HL-60/S4 treated with retinoic acid at 250 ng/mL for 4 days and 3 days (cell line): ENCODE data around the gene GAB2.

Source experiments
- in situ Hi-C: fragments of 300-500 bp; cut with MboI; formaldehyde crosslinking; loops from 2 replicates; pipeline ENCODE4 v1.7.0; 2022; ENCODE audit warnings: low sequenced_read_pairs

Gene GAB2

DNA sequence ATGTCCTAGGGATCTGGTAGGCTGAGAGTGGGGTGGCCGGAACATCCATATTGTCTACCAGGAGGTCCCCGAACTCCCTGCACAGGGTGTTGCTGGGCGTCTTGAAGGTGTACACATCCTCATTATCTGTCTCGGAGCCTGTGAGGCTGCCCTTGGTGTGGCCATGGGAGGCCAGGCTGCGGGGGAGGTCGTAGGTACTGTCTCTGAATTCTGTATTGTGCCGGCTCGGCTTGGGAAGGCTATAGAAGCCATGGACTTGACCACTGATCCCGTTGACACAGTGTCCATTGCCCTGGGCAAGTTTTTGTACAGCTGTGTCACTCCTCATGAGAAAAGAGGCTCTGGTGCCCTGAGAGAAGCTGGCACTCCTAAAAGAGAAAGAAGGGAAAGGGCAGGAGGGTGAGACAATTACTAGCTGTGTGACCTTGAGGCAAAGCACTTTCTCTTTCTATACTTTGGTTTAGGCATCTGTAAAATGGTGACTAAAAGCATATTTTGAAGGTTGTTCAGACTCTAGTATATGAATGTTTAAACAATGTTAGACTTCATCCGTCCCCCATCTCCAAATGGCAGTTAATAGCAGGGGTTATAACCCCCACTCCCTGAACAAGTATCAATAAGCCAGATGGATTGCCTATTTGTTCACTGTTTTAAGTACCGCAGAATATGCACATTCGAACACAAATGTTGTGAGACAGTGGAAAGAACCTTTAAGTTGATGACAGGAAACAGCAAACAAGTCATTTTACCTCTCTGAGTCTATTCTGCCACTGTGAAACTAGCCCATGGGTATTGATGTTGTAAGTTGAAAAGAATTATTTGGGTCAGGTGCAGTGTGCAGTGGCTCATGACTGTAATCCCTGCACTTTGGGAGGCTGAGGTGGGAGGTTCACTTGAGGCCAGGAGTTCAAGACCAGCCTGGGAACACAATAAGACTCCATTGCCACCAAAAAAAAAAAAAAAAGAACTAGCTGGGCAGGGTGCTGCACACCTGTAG, 190.6 kb downstream of the GAB2 start:
- in situ Hi-C loops: loop anchor here (10.0 kb wide), 1 partner anchor 208 kb away; no protein-coding TSS in a partner anchor

GRCh38 chr11:78224906-78225420, 192.7 kb downstream of the GAB2 start:
- in situ Hi-C loops: loop anchor here (10.0 to 25.0 kb wide), 2 partner anchors 210 to 337 kb away; partner anchors contain the start of gene NARS2

DNA sequence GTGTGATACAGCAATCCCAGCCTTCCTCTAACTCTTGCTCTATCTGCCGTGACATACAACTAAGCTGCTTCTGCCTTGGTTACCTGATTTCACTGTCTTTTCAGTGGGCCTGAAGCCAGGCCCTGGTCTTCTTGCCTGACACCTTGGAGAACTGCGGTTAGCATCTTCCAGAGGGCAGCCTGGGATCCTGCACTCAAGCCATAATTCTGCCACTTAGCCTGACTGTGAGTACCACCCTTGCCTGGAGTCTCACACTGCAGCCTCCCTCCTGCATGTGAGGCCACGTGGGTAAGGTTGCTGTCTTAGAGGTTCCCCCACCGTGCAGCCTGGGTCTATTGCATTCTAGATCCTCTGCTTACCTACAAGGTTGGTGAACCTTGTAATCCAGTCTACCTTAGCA, 193.1 kb downstream of the GAB2 start:
- in situ Hi-C loops: loop anchor here (10.0 to 25.0 kb wide), 2 partner anchors 210 to 338 kb away; partner anchors contain the start of gene NARS2

DNA sequence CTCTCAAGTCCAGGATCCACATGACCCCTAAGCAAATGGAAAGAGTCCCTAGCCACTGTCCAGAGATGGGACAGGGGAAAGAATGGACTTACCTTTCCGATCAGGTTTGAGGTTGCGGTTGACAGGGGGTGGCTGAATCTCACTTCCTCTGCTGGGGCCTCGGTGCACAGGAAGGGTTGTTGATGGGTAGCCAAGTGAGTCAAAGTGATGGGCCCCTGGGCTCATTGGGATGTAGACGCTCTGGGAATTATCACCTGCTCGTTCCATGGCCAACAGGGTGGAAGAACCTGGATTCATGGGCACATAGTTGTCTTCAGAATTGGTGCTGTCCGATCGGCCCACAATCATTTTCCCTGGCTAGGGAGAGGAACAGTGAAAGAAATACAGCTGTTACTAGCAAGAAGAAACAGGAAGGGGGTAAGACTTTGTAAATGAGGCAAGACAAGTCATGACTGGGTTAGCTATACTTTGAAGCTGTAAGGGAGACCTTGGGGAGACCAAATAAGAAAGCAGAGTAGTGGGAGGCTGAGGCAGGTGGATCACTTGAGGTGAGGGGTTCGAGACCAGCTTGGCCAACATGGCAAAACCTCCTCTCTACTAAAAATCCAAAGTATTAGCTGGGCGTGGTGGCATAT, 194.2 kb downstream of the GAB2 start:
- in situ Hi-C loops: loop anchor here (10.0 to 25.0 kb wide), 2 partner anchors 211 to 339 kb away; partner anchors contain the start of gene NARS2

DNA sequence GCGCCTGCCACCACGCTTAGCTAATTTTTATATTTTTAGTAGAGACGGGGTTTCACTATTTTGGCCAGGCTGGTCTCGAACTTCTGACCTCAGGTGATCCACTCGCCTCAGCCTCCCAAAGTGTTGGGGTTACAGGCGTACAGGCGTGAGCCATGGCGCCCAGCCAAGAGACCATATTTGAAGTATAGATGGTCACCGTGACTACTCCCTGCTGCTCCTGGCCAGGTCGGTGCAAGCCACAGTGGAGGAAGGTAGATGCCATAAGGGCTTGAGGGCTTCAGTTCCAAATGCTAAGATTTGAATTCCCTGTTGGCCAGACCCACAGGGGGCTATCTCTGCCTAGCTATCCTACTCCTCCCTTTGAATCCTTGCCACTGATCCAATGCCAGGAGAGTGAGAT, 194.9 kb downstream of the GAB2 start:
- in situ Hi-C loops: loop anchor here (10.0 to 25.0 kb wide), 2 partner anchors 212 to 340 kb away; partner anchors contain the start of gene NARS2

GRCh38 chr11:78221396-78222315, 196.0 kb downstream of the GAB2 start:
- in situ Hi-C loops: loop anchor here (10.0 to 25.0 kb wide), 2 partner anchors 213 to 341 kb away; partner anchors contain the start of gene NARS2

GRCh38 chr11:78220218-78221157, 197.1 kb downstream of the GAB2 start:
- in situ Hi-C loops: loop anchor here (10.0 to 25.0 kb wide), 2 partner anchors 214 to 342 kb away; partner anchors contain the start of gene NARS2

DNA sequence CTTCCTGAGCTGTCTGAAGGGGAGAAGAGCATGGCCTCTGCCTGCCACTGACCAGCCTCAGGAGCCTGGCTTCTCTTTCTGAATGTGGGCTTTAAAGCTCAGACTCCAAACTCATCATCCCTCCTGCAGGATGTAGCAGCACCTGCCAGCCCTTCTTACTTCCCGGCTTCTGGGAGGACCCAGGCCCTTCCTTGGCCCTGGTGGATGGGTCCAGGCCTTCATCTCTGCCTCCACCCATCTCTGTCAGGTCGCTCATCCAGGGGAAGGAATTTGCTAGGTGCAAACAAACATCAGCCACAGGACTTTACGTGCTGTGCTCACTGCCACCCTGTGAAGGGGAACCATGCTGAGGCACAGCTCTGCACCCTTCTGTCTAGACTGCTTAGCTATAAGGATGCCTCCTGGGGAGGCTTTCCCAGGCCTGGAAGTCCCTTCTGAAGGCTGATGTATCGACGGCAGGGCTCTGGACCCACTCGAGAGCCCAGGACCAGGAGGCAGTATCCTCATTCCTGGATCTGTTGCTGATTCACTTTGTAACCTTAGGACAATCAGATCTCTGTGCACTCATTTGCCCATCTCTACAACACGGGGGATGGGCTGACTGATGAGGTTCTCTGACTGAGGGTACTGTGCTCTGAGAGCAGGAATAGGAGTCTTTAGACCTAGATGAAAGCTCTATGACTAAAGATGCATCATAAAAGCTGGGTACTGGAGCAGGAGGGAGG, 198.0 kb downstream of the GAB2 start:
- in situ Hi-C loops: loop anchor here (10.0 to 25.0 kb wide), 2 partner anchors 215 to 343 kb away; partner anchors contain the start of gene NARS2

DNA sequence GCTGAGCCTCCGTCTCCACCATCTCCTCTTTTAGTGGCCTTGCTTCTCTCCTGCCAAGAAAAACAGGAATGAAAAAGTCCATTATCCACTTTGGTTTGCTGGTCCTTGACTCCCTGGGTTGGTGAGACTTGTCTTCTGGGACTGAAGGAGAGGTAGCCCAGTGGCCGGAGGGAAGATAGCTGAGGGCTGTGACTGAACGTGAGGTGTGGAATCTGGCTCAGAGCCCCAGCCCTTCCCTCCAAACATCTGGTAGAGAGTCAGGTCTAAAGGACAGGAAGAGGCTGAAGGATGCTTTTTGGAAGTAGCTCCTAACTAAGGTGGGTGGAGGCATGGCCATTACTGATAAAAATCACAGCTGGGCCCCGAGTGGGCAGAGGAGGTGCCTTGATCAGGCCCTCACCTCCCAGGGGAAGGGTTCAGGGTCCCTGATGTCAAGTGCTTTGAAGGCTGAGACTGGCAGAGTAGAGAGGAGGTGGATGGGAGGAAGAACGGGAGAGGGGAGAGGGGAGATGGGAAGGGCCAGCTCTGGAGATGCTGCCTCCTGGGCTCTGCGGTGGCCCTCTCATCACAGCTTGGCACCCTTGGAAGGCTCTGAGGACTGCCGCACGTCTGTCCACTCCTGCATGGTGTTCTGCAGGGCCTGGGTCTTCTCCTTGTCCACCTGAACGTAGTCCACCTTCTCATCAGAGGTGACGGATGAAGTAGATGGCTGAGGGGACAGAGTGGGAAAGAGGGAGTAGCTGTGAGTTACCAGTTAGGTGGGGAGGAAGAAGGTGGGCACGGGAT, 198.7 kb downstream of the GAB2 start:
- in situ Hi-C loops: loop anchor here (25.0 kb wide), 1 partner anchor 343 kb away; the partner anchor contains the start of gene NARS2

- in situ Hi-C loops: loop anchor here (25.0 kb wide), 1 partner anchor 344 kb away; the partner anchor contains the start of gene NARS2
Measured at GRCh38 chr11:78217650-78218541, 199.7 kb downstream of the GAB2 start.

DNA sequence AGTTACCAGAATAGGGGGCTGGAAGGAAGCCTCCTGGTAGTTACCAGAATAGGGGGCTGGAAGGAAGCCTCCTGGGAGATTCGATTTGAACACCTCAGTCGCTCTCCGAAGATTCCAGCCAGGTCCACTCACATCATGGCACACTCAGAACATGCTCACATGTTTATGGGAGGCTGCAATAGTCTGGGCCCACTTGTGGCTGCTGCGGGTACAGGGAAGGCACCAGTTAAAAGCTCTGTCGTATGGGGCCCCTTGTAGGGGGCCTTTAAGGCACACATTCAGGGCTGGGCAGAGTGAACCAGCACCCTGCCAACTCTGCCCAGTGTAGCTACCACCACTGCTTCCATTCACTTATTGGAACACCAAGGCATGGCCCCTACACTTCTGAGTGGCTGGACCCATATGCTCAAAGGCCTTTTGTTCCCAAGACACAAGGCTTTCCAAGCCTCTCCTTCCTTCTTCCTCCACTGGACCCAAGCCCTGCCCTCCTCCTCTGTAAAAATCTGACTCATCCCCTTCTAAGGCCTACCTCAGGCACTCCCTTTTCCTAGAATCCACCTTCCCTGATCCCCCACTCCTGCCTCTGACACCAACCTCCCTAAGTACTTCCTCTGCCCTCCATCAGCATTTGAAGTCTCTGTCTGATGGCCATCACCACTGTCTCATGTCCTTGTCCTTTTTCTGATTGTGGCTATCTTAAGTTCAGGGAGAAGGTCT, 200.9 kb downstream of the GAB2 start:
- in situ Hi-C loops: loop anchor here (25.0 kb wide), 1 partner anchor 346 kb away; the partner anchor contains the start of gene NARS2

DNA sequence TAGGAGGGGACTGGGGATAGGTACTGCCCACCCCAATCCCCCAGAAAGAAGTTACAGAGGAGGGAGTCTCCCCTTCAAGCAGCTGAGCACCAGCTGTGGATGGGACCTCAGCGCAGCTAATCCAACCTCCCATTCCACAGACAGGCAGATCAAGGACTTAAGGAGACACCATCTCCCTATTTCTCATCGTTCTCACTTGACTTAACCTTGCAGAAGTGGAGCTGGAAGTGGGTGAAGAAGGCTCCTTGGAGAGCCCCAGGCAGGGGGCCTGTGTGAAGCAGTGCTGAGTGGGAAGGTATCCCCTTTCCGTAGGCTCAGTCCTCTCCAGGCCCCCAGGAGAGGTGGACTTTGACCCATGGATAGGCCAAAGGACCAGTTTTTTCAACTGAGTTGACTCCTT, 201.6 kb downstream of the GAB2 start:
- in situ Hi-C loops: loop anchor here (25.0 kb wide), 1 partner anchor 346 kb away; the partner anchor contains the start of gene NARS2

GRCh38 chr11:78214331-78215194, 203.1 kb downstream of the GAB2 start:
- in situ Hi-C loops: loop anchor here (25.0 kb wide), 1 partner anchor 348 kb away; the partner anchor contains the start of gene NARS2
